Right ventricle myocardium inferior (tissue), 1 donor: Measurements from ENCODE around the gene EARS2. TPM values are rescaled to one million over a fixed set of nuclear protein-coding genes. Genes with fewer than 3 reads are reported as not detected.
A peak's percentile ranks its signal among the peaks of the same experiment; 100 is the strongest.
"Not testable (repeated sequence)": the region's sequence is repeated elsewhere in the genome, so short reads cannot be mapped to it uniquely, and the experiment has no call there.

ENCODE experiments used
- ATAC-seq: fragments of 200-7000 bp; cut with Tn5 transposase; one replicate; pipeline ENCODE4 v1.9.1; 2020; ENCODE audit warnings: mild to moderate bottlenecking, moderate library complexity
- DNase-seq: peaks from one replicate; pipeline ENCODE4 v3.0.0; 2021; ENCODE audit errors: missing footprints
- intact Hi-C: fragments of 100-400 bp; cut with DNase I; formaldehyde crosslinking; loops from one replicate; pipeline ENCODE4 v1.11.0; 2022
- long read RNA-seq: library from polyadenylated mRNA; unstranded; transcript quantifications from one replicate; pipeline ENCODE4 v2.0.0, GENCODE V29; 2021
- total RNA-seq: library from RNA; stranded (reverse); fragmentation: NEBNext Ultra II Directional; extraction: Animal tissue kit (Norgen Biotek cat#: 25700); gene quantifications from one replicate; pipeline ENCODE4 v1.2.1, GENCODE V29; 2021
- donor health status: DM: no; HTN: yes; CAD: no; lungs with severe emphysema.

Gene EARS2
- 24.9 TPM for total RNA-seq
- long read RNA-seq, transcript EARS2-201 (9 exons, 3,961 nt) = major isoform, 11 of 21 reads
- long read RNA-seq, partial matches to known transcripts = 7 of 21 reads
- long read RNA-seq, other reads (novel, unspliced or antisense) = 1 of 21 reads

GRCh38 chr16:23556881-23557778 lies at the start of gene EARS2, which contains the start of gene UBFD1:
Gene EARS2, minus strand, starts transcription at chr16:23557350. Its CDS starts 7 bp downstream, at chr16:23557343.
Gene UBFD1, plus strand, starts transcription at chr16:23557727. Its CDS starts 16 bp downstream, at chr16:23557743.
- intact Hi-C loops = loop anchor here (1.0 to 2.0 kb wide), 4 partner anchors 40 to 104 kb away; partner anchors contain the start of genes COG7, DCTN5, GGA2 and NDUFAB1
- peak; percentile 96 for ATAC-seq
- DNase-seq = peak; percentile 98

- DNase-seq (no peak), ATAC-seq (peak; percentile 35)
- intact Hi-C loops = loop anchor here (2.0 kb wide), 1 partner anchor 40 kb away; the partner anchor contains the start of genes EARS2 and UBFD1
Observed at GRCh38 chr16:23597003-23597756, 40.0 kb upstream of the EARS2 start.

GRCh38 chr16:23595951-23596720 lies 39.0 kb upstream of the EARS2 start, which contains the start of gene NDUFAB1:
Gene NDUFAB1, minus strand, starts transcription at chr16:23596316. Its CDS starts 26 bp downstream, at chr16:23596290.
- intact Hi-C loops = loop anchor here (2.0 kb wide), 1 partner anchor 39 kb away; the partner anchor contains the start of genes EARS2 and UBFD1

GRCh38 chr16:23595246-23595950 lies 38.2 kb upstream of the EARS2 start:
- ATAC-seq (no peak), DNase-seq (no peak)

More at GRCh38 chr16:23595951-23596720, 39.0 kb upstream of the EARS2 start, which contains the start of gene NDUFAB1:
- ATAC-seq = peak; percentile 98
- peak; percentile 97 for DNase-seq

GRCh38 chr16:23594186-23594585 lies 37.0 kb upstream of the EARS2 start:
- DNase-seq (no peak), ATAC-seq (peak; percentile 35)
- intact Hi-C loops = no loop called here

More at GRCh38 chr16:23595246-23595950, 38.2 kb upstream of the EARS2 start:
- intact Hi-C loops = no loop called here

- intact Hi-C loops = no loop called here
- no peak for ATAC-seq
- no peak for DNase-seq
Observed at GRCh38 chr16:23590181-23590580, 33.0 kb upstream of the EARS2 start.

- no peak for DNase-seq
- peak; percentile 45 for ATAC-seq
- intact Hi-C loops = no loop called here
Observed at GRCh38 chr16:23587726-23588125, 30.6 kb upstream of the EARS2 start.

GRCh38 chr16:23584186-23585076 lies 27.3 kb upstream of the EARS2 start:
- ATAC-seq (peak; percentile 54), DNase-seq (no peak)

GRCh38 chr16:23583271-23583670 lies 26.1 kb upstream of the EARS2 start:
- ATAC-seq, intact Hi-C loops, DNase-seq: not testable (repeated sequence)

More at GRCh38 chr16:23584186-23585076, 27.3 kb upstream of the EARS2 start:
- intact Hi-C loops = no loop called here

- intact Hi-C loops = no loop called here
- no peak for DNase-seq
- ATAC-seq = no peak
Observed at GRCh38 chr16:23581764-23582163, 24.6 kb upstream of the EARS2 start.

- intact Hi-C loops = no loop called here
- ATAC-seq (no peak), DNase-seq (no peak)
Observed at GRCh38 chr16:23580391-23580790, 23.2 kb upstream of the EARS2 start.

GRCh38 chr16:23579371-23579770 lies 22.2 kb upstream of the EARS2 start:
- no peak for ATAC-seq
- intact Hi-C loops = no loop called here
- DNase-seq = no peak

GRCh38 chr16:23578101-23578830 lies 21.1 kb upstream of the EARS2 start:
- ATAC-seq = no peak
- intact Hi-C loops = no loop called here
- DNase-seq = no peak

GRCh38 chr16:23577493-23577892 lies 20.3 kb upstream of the EARS2 start:
- ATAC-seq (no peak), DNase-seq (no peak)
- intact Hi-C loops = no loop called here

GRCh38 chr16:23575834-23576233 lies 18.7 kb upstream of the EARS2 start:
- ATAC-seq (no peak), DNase-seq (no peak)
- intact Hi-C loops = no loop called here

GRCh38 chr16:23573817-23574216 lies 16.7 kb upstream of the EARS2 start:
- DNase-seq (no peak), ATAC-seq (no peak)
- intact Hi-C loops = no loop called here
